Measurements from ENCODE around the gene DCC.

Gene DCC

GRCh38 chr18:52342456-52342855, 2.5 kb downstream of the DCC start:
- Histone ChIP-seq H3K27me3 (replicated peaks; ENCODE audit: control insufficient read depth, insufficient read depth, low read length) (no peaks in the 10 kb centered on the region), H3K36me3 (ENCODE audit: control insufficient read depth, insufficient read depth, low read length) (no peaks in the 10 kb centered on the region), H3K4me3 (replicated peaks; ENCODE audit: low read depth, low read length) (no peak overlapping the region)
- TF ChIP-seq CTCF (IDR thresholded peaks at IDR 0.05; ENCODE audit: insufficient read depth, low read length, poor library complexity, severe bottlenecking) = no peak
- no peak for DNase-seq (ENCODE audit: extremely low read depth, insufficient read length)

DNA sequence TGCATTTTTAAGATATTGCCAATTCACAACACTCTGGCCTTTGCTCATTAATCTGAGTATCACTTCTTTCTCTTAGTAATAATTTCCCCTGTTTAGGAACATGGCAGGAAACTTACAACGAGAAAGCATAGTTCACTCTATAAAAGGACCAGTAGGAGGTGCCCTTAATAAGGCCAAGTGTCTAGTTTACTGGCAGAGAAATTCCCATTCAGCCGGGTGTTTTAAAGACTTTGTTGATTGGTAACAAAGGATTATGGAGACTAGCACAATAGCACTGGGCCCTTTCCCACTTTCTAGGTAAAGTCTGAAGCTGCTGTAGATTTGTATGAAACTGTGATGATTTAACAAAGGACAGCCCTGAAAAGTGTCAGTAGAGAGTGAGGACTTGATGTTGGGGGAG, 3.1 kb downstream of the DCC start:
- Histone ChIP-seq H3K27me3 (replicated peaks; ENCODE audit: control insufficient read depth, insufficient read depth, low read length) (no peaks in the 10 kb centered on the region), H3K4me3 (replicated peaks; ENCODE audit: low read depth, low read length) (no peak overlapping the region), H3K36me3 (ENCODE audit: control insufficient read depth, insufficient read depth, low read length) (no peaks in the 10 kb centered on the region)
- TF ChIP-seq CTCF (IDR thresholded peaks at IDR 0.05; ENCODE audit: insufficient read depth, low read length, poor library complexity, severe bottlenecking) = peak; percentile 51
- no peak for DNase-seq (ENCODE audit: extremely low read depth, insufficient read length)

- Histone ChIP-seq H3K36me3 (ENCODE audit: control insufficient read depth, insufficient read depth, low read length) (no peaks in the 10 kb centered on the region), H3K4me3 (replicated peaks; ENCODE audit: low read depth, low read length) (no peak overlapping the region), H3K27me3 (replicated peaks; ENCODE audit: control insufficient read depth, insufficient read depth, low read length) (no peaks in the 10 kb centered on the region)
- TF ChIP-seq CTCF (IDR thresholded peaks at IDR 0.05; ENCODE audit: insufficient read depth, low read length, poor library complexity, severe bottlenecking) = no peak
- DNase-seq (ENCODE audit: extremely low read depth, insufficient read length) = no peak
Observed at GRCh38 chr18:52343731-52344340, 3.8 kb downstream of the DCC start.

DNA sequence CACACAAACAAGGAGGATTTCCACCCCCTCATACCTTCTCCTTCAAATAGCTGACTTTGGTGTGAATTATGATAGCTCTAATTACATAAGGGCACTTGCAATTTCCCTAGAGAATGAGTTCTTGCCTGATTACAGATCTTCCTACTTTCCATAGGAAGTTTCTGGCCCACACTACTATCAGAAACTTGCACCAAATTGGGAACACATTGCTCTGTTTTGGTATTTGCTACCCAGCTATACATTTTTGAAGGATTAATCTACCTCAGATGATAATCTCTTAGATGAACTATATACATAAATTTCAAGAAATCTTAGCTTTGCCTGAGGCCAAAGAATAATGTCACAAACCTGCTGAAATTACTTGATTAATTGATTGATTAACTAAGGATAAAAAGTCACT, 4.9 kb downstream of the DCC start:
- TF ChIP-seq CTCF (IDR thresholded peaks at IDR 0.05; ENCODE audit: insufficient read depth, low read length, poor library complexity, severe bottlenecking) = no peak
- H3K4me3 ChIP-seq (replicated peaks; ENCODE audit: low read depth, low read length) = no peak overlapping the region
- no peak for DNase-seq (ENCODE audit: extremely low read depth, insufficient read length)

DNA sequence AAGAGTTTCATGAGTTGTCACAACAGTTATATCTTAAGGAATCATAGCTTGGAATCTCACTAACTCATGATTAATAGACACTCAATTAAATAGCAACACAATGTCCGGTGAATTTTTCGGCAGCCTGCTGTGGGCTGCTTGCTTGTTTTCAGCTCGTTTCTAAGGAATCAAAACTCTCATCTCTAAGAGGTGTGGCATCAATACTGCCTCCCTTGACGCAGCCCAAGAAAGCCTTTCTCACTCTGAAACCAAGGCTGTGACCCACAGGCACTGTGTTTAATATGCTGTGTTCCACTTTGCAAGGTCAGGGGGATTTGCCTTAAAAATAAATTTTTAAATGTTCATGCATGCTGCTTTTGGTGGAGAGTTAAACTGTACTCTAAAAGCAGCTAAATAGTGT, 5.4 kb downstream of the DCC start:
- no peak for TF ChIP-seq CTCF (IDR thresholded peaks at IDR 0.05; ENCODE audit: insufficient read depth, low read length, poor library complexity, severe bottlenecking)
- no peak overlapping the region for H3K4me3 ChIP-seq (replicated peaks; ENCODE audit: low read depth, low read length)
- no peaks in the 10 kb centered on the region for H3K27me3 ChIP-seq (replicated peaks; ENCODE audit: control insufficient read depth, insufficient read depth, low read length)
- no peaks in the 10 kb centered on the region for H3K36me3 ChIP-seq (ENCODE audit: control insufficient read depth, insufficient read depth, low read length)
- DNase-seq (ENCODE audit: extremely low read depth, insufficient read length) = no peak

More for the DNA sequence above, 4.9 kb downstream of the DCC start:
- H3K36me3 ChIP-seq (ENCODE audit: control insufficient read depth, insufficient read depth, low read length) = no peaks in the 10 kb centered on the region
- H3K27me3 ChIP-seq (replicated peaks; ENCODE audit: control insufficient read depth, insufficient read depth, low read length) = no peaks in the 10 kb centered on the region

- DNase-seq (ENCODE audit: extremely low read depth, insufficient read length) = no peak
- Histone ChIP-seq H3K27me3 (replicated peaks; ENCODE audit: control insufficient read depth, insufficient read depth, low read length) (no peaks in the 10 kb centered on the region), H3K4me3 (replicated peaks; ENCODE audit: low read depth, low read length) (no peak overlapping the region), H3K36me3 (ENCODE audit: control insufficient read depth, insufficient read depth, low read length) (no peaks in the 10 kb centered on the region)
- peak; percentile 36 for TF ChIP-seq CTCF (IDR thresholded peaks at IDR 0.05; ENCODE audit: insufficient read depth, low read length, poor library complexity, severe bottlenecking)
Observed at GRCh38 chr18:52348209-52348608, 8.2 kb downstream of the DCC start.

Measured in GM06990 (cell line).